Adrenal gland (tissue), 5 donors: Measurements from ENCODE around the gene PLXNA2.

Experiments
- CTCF ChIP-seq, 6 experiments: fragments of 450-650 bp in 4 of 6; fragments of 200-600 bp in 2 of 6; sonication (generic) in 1 of 6; IDR thresholded peaks; 1 replicate in 5 of 6; 2 replicates in 1 of 6; pipeline versions ENCODE4 v1.5.1 to v1.8.0; 2016 to 2021; ENCODE audit warnings: antibody characterized with exemption in 6 of 6, mild to moderate bottlenecking in 2 of 6, moderate library complexity in 1 of 6
- POLR2A ChIP-seq, 2 donors: fragments of 450-650 bp; IDR thresholded peaks; one replicate each; pipeline ENCODE4 v1.6.1; 2017; ENCODE audit warnings: antibody characterized with exemption in 2 of 2, mild to moderate bottlenecking in 2 of 2, moderate library complexity in 1 of 2
- donor health status: DM: no; HTN: no; CAD: no.

- no peak for TF ChIP-seq CTCF (IDR thresholded peaks at IDR 0.05)
- TF ChIP-seq POLR2A (IDR thresholded peaks at IDR 0.05) = no peak
Observed at GRCh38 chr1:208164609-208165008, 79.6 kb downstream of the PLXNA2 start.
